Cortex of kidney (tissue), 1 donor: Measurements from ENCODE around the gene FAIM2.
"Not testable (repeated sequence)": the region's sequence is repeated elsewhere in the genome, so short reads cannot be mapped to it uniquely, and the experiment has no call there.

Source experiments
- DNase-seq: peaks from one replicate; lab custom pipeline; 2025; lab: John Stamatoyannopoulos, UW

Gene FAIM2

GRCh38 chr12:49893753-49894750, 9.6 kb downstream of the FAIM2 start:
- no peak for DNase-seq

GRCh38 chr12:49892732-49893317, 10.9 kb downstream of the FAIM2 start:
- no peak for DNase-seq

GRCh38 chr12:49892084-49892731, 11.5 kb downstream of the FAIM2 start:
- DNase-seq, result no peak

- DNase-seq, result no peak
These were observed 12.2 kb downstream of the FAIM2 start for GRCh38 chr12:49891476-49891875.

- DNase-seq, result no peak
These were observed 12.7 kb downstream of the FAIM2 start for GRCh38 chr12:49891012-49891411.

DNA sequence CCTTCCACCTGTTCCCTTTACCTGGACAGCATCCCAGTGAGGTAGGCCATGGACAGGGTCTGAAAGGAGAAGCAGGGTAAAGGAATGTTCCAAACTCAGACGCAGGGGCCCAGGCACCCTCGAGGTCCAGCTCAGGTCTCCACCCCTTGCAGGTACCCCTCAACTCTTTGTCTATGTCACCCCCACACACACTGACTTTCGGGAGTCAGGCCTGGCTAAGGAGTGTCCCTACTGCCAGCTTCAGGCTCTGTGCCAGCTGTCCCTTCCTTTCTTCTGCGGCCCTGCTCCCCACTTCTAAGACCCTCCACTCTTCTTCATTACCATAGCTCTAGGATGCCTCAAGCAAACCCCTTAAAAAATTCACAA, 13.6 kb downstream of the FAIM2 start:
- no peak for DNase-seq

- DNase-seq, result no peak
These were observed 14.2 kb downstream of the FAIM2 start for GRCh38 chr12:49889361-49890095.

- DNase-seq, result no peak
These were observed 15.1 kb downstream of the FAIM2 start for GRCh38 chr12:49888461-49889151.

DNA sequence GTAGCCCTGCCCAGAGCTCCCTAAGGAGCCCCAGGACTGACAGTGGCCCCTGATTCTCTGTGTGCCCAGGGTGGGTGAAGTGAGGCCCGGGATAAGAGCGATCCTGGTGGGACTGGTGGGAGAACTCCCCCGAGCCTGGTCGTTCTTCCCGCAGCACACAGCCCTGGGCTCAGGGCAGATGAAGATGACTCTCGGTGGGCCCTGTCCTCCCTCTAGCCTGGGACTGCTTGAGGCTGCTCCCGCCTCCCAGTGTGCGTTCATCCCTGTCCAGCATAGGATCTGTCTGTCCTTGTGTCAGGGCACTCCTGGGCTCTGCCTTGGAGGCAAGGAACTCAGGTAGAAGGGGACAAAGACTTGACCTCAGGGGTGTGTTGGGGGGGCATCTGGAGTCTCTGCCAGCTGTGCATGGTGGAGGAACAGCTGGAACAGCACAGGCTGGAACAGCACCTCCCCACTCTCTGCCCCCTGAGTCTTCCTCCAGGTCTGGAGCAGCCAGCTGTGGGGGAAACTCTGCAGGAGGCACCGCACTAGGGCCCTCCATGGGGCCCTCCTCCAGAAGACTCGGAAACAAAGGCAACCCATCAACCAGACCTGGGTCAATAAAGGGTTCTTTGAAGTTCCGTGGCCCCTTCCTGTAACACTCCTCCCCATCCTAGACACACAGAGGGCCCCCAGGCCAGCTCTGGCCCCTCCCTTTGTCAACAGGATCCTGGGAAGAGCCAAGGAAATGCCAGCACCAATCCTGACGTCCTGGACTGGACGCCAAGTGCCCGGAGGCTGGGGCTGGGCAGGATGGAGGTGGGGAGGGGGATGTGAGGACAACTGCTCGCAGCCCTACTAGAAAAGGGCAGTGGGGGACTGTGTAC, 15.9 kb downstream of the FAIM2 start:
- DNase-seq, result no peak

- DNase-seq, result no peak
These were observed 16.6 kb downstream of the FAIM2 start for GRCh38 chr12:49887091-49887490.

DNA sequence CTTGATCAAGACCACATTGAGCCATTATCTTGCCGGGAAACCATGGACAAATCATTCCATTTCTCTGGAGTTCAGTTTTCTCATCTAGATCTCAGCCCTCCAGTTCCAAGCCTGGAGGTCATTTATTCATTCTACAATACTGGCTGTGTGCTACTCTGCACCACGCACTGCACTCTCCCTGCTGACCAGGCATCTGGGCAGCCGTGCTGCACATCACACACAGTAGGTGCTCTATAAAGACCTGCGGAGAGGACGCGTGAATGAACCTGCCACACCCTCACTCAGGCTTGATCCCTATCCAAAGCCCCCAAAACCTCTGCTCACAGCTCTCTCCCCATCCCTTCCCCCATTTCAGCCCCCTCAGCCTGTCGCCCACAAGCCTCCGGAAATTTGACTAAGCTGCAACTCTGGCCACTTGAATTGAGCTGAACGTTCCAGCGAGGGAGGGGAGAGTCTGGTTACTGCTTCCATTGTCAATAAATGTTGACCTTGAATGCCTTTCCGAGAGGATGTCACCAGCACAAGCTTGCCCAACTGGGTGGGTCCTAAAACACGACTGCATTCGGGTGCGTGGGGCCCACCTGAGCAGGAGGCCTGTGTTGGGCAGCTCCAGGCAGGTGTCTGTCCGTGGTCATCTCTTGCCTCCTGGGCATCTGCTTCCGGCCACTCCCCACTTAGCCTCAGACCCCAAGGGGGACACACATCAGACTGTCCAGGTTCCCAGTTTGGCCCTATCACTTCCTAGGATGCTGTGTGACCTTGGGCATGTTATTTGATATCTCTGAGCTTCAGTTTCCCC, 17.8 kb downstream of the FAIM2 start:
- no peak for DNase-seq

DNA sequence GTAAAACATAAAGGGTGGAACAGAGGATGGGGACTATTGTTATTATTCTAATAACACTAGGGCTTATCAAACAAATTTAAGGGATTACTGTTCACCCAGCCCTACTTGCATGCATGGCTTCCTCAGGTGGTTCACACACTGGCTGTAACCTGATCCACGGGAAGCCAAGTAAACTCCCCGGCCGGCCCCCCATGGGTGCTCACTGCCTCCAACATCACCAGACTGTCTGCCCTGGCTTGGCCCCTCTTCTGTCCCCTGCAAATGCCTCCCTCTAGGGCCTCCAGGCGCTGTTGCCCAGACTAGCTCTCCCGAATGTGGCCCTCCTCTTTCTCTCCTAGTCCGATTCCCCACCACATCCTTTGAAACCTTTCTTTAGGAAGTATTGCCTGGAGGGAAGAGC, 18.6 kb downstream of the FAIM2 start:
- DNase-seq, result no peak

- no peak for DNase-seq
These were observed 20.7 kb downstream of the FAIM2 start for GRCh38 chr12:49882851-49883464.

- DNase-seq, result no peak
These were observed 21.4 kb downstream of the FAIM2 start for GRCh38 chr12:49882248-49882850.

- DNase-seq, result no peak
These were observed 22.1 kb downstream of the FAIM2 start for GRCh38 chr12:49881415-49882247.

DNA sequence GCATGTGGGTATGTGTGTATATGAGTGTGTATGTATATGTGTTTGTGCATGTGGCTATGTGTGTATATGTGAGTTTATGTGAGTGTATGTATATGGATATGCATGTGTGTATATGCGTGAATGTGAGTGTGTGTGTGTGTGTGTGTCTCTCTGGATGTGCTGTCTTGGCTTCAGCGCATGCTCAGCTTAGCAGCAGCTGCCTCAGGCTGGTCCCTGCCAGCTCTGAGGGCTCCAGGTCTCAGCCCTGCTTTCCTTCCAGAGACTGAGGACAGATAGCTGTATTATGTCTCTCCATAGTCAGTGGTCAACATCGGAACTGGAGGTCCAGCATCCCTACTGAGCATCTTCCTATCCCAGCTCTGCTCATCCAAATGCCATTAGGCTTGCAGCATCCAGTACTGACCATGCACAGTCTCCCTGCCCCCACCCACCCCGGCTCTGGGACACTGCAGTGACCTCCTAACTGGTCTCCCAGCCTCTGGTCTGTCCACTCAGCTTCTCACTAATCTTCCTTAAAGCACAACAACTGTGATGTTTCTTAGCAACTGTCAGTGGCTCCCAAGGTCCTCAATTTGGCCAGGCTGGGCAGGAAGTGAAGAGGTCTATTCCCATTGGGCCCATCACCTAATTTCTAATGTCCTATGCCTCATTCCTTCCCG, 22.8 kb downstream of the FAIM2 start:
- DNase-seq, result no peak

- not testable (repeated sequence) for DNase-seq
These were observed 24.6 kb downstream of the FAIM2 start for GRCh38 chr12:49879065-49879464.
